Thyroid gland (tissue), 4 donors: ENCODE measurements around the gene CDADC1.

Source experiments
- CTCF ChIP-seq, 6 experiments: fragments of 200-600 bp in 3 of 6; fragments of 450-650 bp in 3 of 6; sonication (generic) in 3 of 6; IDR thresholded peaks; one replicate each; pipeline ENCODE4 v1.5.1; 2016 to 2019; ENCODE audit warnings: antibody characterized with exemption in 6 of 6, mild to moderate bottlenecking in 2 of 6, inconsistent platforms in 1 of 6, moderate library complexity in 1 of 6
- POLR2A ChIP-seq, 2 donors: fragments of 450-650 bp; IDR thresholded peaks; one replicate each; pipeline ENCODE4 v1.6.1; 2017; ENCODE audit warnings: antibody characterized with exemption in 2 of 2, mild to moderate bottlenecking in 2 of 2, moderate library complexity in 1 of 2

- no peak for TF ChIP-seq CTCF (IDR thresholded peaks at IDR 0.05)
- TF ChIP-seq POLR2A (IDR thresholded peaks at IDR 0.05): no peak
Measured at GRCh38 chr13:49217962-49218492, 29.7 kb upstream of the CDADC1 start.
